Adipocyte (in vitro differentiated cells): ENCODE results near the gene CREB3L4.

ENCODE experiments used
- DNase-seq: peaks from one replicate; pipeline ENCODE4 v3.0.0-alpha.2; 2015; ENCODE audit warnings: low read depth
- H3K27me3 ChIP-seq: replicated peaks from 2 replicates; pipeline ENCODE4 v1.7.0; 2013; ENCODE audit warnings: mild to moderate bottlenecking, low read length, moderate library complexity; ENCODE audit not compliant: control insufficient read depth, insufficient read depth
- H3K36me3 ChIP-seq: 2 replicates; pipeline ENCODE4 v1.7.0; 2013; ENCODE audit warnings: low read length, mild to moderate bottlenecking, moderate library complexity; ENCODE audit not compliant: control insufficient read depth, insufficient read depth, severe bottlenecking
- H3K4me1 ChIP-seq: 2 replicates; pipeline ENCODE4 v1.7.0; 2013; ENCODE audit warnings: mild to moderate bottlenecking, low read length, moderate library complexity; ENCODE audit not compliant: control insufficient read depth, insufficient read depth
- H3K4me3 ChIP-seq: 2 replicates; pipeline ENCODE4 v1.7.0; 2013; ENCODE audit warnings: mild to moderate bottlenecking, low read length, moderate library complexity
- H3K9ac ChIP-seq: 2 replicates; pipeline ENCODE4 v1.7.0; 2013; ENCODE audit warnings: mild to moderate bottlenecking, low read length, moderate library complexity
- H3K9me3 ChIP-seq: 2 replicates; pipeline ENCODE4 v1.7.0; 2013; ENCODE audit warnings: mild to moderate bottlenecking, low read length, moderate library complexity; ENCODE audit not compliant: control insufficient read depth

Gene CREB3L4

GRCh38 chr1:153951801-153952200 is 15.9 kb upstream of the CREB3L4 start:
- no peak for DNase-seq

GRCh38 chr1:153953859-153954365 is 13.8 kb upstream of the CREB3L4 start:
- no peaks in the 10 kb centered on the region for H3K9me3 ChIP-seq
- peaks cover 22% of the 10 kb centered on the region for H3K4me1 ChIP-seq
- H3K4me3 ChIP-seq = no peak overlapping the region
- no peak for DNase-seq
- H3K27me3 ChIP-seq = no peaks in the 10 kb centered on the region
- no peak overlapping the region for H3K9ac ChIP-seq
- H3K36me3 ChIP-seq = peaks cover 39% of the 10 kb centered on the region

More at GRCh38 chr1:153951801-153952200, 15.9 kb upstream of the CREB3L4 start:
- Histone ChIP-seq H3K36me3 (peaks cover 53% of the 10 kb centered on the region), H3K9me3 (no peaks in the 10 kb centered on the region), H3K4me3 (no peak overlapping the region), H3K27me3 (no peaks in the 10 kb centered on the region), H3K4me1 (peaks cover 18% of the 10 kb centered on the region), H3K9ac (no peak overlapping the region)

- peaks cover 25% of the 10 kb centered on the region for H3K4me1 ChIP-seq
Observed at GRCh38 chr1:153954826-153955225, 12.9 kb upstream of the CREB3L4 start.

GRCh38 chr1:153956997-153957715 is 10.5 kb upstream of the CREB3L4 start:
- DNase-seq = peak; percentile 4
- H3K36me3 ChIP-seq = peaks cover 22% of the 10 kb centered on the region
- peak overlapping the region; percentile 94 for H3K4me3 ChIP-seq
- peak overlapping the region; percentile 97 for H3K9ac ChIP-seq
- peaks cover 34% of the 10 kb centered on the region for H3K4me1 ChIP-seq
- no peaks in the 10 kb centered on the region for H3K27me3 ChIP-seq
- no peaks in the 10 kb centered on the region for H3K9me3 ChIP-seq

More at GRCh38 chr1:153954826-153955225, 12.9 kb upstream of the CREB3L4 start:
- Histone ChIP-seq H3K27me3 (no peaks in the 10 kb centered on the region), H3K36me3 (peaks cover 35% of the 10 kb centered on the region), H3K9ac (no peak overlapping the region), H3K9me3 (no peaks in the 10 kb centered on the region), H3K4me3 (no peak overlapping the region)
- DNase-seq = no peak

GRCh38 chr1:153957744-153958110 is 10.0 kb upstream of the CREB3L4 start:
- peak; percentile 54 for DNase-seq
- Histone ChIP-seq H3K9me3 (no peaks in the 10 kb centered on the region), H3K36me3 (peaks cover 16% of the 10 kb centered on the region), H3K27me3 (no peaks in the 10 kb centered on the region), H3K4me3 (peak overlapping the region; percentile 94), H3K4me1 (peaks cover 40% of the 10 kb centered on the region), H3K9ac (peak overlapping the region; percentile 97)

- H3K27me3 ChIP-seq = no peaks in the 10 kb centered on the region
- peak; percentile 99 for DNase-seq
- H3K9me3 ChIP-seq = no peaks in the 10 kb centered on the region
- peaks cover 13% of the 10 kb centered on the region for H3K36me3 ChIP-seq
- peaks cover 44% of the 10 kb centered on the region for H3K4me1 ChIP-seq
- peak within 1 kb of the TSS; percentile 97 for H3K9ac ChIP-seq
- peak within 1 kb of the TSS; percentile 94 for H3K4me3 ChIP-seq
Observed at GRCh38 chr1:153958111-153958960, 9.4 kb upstream of the CREB3L4 start, which contains the start of gene CRTC2. Gene CRTC2 (minus strand): TSS chr1:153958612. CDS start chr1:153958497, 115 bp downstream.

- H3K36me3 ChIP-seq = peaks cover 10% of the 10 kb centered on the region
- peak overlapping the region; percentile 94 for H3K4me3 ChIP-seq
- no peaks in the 10 kb centered on the region for H3K27me3 ChIP-seq
- H3K9ac ChIP-seq = peak overlapping the region; percentile 97
- no peaks in the 10 kb centered on the region for H3K9me3 ChIP-seq
- H3K4me1 ChIP-seq = peaks cover 46% of the 10 kb centered on the region
- DNase-seq = no peak
Observed at GRCh38 chr1:153958961-153959260, 8.8 kb upstream of the CREB3L4 start.

- H3K27me3 ChIP-seq = no peaks in the 10 kb centered on the region
- no peak for DNase-seq
- H3K9me3 ChIP-seq = no peaks in the 10 kb centered on the region
- peaks cover 52% of the 10 kb centered on the region for H3K4me1 ChIP-seq
- H3K9ac ChIP-seq = peak overlapping the region; percentile 97
- H3K4me3 ChIP-seq = no peak overlapping the region
- H3K36me3 ChIP-seq = peaks cover 10% of the 10 kb centered on the region
Observed at GRCh38 chr1:153959454-153959853, 8.2 kb upstream of the CREB3L4 start.

- DNase-seq = no peak
- Histone ChIP-seq H3K4me1 (peaks cover 52% of the 10 kb centered on the region), H3K27me3 (no peaks in the 10 kb centered on the region), H3K9ac (no peak overlapping the region), H3K36me3 (peaks cover 10% of the 10 kb centered on the region), H3K4me3 (no peak overlapping the region), H3K9me3 (no peaks in the 10 kb centered on the region)
Observed at GRCh38 chr1:153960206-153960605, 7.5 kb upstream of the CREB3L4 start.

GRCh38 chr1:153961421-153961820 is 6.3 kb upstream of the CREB3L4 start:
- peak overlapping the region; percentile 87 for H3K4me3 ChIP-seq
- no peaks in the 10 kb centered on the region for H3K9me3 ChIP-seq
- H3K4me1 ChIP-seq = peaks cover 43% of the 10 kb centered on the region
- H3K9ac ChIP-seq = peak overlapping the region; percentile 91
- no peaks in the 10 kb centered on the region for H3K27me3 ChIP-seq
- no peak for DNase-seq
- H3K36me3 ChIP-seq = peaks cover 10% of the 10 kb centered on the region
